Measurements from ENCODE around the gene TMEM87B.

The TMEM87B gene

DNA sequence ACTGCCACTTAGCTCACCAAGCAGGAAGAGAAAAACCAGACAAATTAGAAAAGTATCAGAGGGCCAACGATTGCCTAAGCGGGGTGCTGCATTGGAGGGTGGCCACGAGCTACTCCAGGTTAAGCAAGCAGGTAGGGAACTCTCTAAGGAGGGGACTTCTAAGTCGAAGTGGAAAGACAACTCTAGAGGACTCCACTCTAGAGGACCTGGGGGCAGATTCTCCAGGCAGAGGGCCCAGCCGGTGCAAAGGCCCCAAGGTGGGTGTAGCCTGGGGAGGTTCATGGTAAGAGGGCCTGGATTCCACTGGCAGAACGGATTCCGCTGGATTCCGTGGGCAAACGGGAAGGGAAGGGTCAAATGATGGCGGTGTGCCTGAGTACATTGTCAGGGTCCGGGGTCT is 95.8 kb downstream of the TMEM87B start:
- H3K4me3 ChIP-seq (ENCODE audit: low read depth, low read length), result no peak overlapping the region

DNA sequence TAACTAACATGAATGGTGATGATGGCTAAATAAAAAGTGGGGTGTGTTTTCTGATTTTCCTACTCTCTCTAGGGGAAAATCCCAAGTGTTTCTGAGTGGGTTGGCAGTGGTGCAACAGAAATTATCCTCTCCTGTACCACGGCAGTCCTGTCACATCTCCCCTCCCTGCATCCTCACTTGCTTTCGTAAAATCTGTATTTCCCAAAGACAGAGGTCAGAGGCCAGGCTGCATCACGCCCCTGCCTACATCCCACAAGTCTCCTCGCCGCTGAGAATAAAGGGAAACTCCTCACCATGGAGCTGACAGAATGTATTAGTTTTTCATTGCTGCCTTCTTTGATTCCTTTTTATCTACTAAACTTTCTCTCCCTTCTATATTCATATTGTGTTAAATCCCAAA is 96.2 kb downstream of the TMEM87B start:
- TF ChIP-seq, protein P1, sequence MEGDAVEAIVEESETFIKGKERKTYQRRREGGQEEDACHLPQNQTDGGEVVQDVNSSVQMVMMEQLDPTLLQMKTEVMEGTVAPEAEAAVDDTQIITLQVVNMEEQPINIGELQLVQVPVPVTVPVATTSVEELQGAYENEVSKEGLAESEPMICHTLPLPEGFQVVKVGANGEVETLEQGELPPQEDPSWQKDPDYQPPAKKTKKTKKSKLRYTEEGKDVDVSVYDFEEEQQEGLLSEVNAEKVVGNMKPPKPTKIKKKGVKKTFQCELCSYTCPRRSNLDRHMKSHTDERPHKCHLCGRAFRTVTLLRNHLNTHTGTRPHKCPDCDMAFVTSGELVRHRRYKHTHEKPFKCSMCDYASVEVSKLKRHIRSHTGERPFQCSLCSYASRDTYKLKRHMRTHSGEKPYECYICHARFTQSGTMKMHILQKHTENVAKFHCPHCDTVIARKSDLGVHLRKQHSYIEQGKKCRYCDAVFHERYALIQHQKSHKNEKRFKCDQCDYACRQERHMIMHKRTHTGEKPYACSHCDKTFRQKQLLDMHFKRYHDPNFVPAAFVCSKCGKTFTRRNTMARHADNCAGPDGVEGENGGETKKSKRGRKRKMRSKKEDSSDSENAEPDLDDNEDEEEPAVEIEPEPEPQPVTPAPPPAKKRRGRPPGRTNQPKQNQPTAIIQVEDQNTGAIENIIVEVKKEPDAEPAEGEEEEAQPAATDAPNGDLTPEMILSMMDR (IDR thresholded peaks at IDR 0.05; ENCODE audit: low read depth, low read length, missing control alignments), result no peak
- H3K4me3 ChIP-seq (ENCODE audit: low read depth, low read length), result no peak overlapping the region
- DNase-seq (ENCODE audit: low read depth), result no peak

More for the DNA sequence above, 95.8 kb downstream of the TMEM87B start:
- TF ChIP-seq, protein P1 (IDR thresholded peaks at IDR 0.05; ENCODE audit: low read depth, low read length, missing control alignments), result no peak
- no peak for DNase-seq (ENCODE audit: low read depth)

DNA sequence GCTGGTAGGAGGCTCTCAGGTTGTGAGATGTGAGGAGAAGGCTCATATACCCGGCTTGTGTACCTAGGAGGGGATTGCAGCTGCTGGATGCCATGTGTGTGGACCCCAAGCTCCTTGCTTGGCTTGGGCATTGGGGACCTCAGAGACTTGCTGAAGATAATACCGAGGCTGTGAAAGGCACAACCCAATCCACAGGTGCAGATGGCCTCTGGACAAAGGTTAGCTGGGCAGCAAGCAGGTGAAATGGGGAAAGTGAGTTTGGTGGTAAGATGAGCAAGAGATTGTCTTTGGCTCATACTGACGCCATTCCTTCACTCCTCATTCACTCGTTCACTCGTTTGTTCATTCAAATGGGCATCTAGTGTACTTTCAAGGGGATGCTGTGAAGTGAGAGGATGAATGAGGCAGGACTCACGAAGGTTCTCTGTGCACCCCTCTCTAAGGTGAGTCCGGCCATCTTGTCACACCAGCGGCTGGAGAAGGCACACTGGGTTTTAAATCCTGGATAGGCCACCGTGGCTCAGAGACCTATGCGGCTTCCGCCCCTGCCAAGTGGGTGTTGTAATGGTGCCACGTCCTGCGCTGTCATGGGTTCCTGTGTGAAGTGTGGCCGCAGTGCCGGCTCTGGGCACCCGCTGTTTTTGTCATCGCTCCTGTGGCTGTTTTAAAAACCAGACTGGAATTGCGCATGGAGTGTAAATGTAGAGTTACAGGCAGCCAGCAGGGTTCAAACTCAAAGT is 96.8 kb downstream of the TMEM87B start:
- H3K4me3 ChIP-seq (ENCODE audit: low read depth, low read length), result no peak overlapping the region
- TF ChIP-seq, protein P1 (IDR thresholded peaks at IDR 0.05; ENCODE audit: low read depth, low read length, missing control alignments), result no peak
- DNase-seq (ENCODE audit: low read depth), result no peak

DNA sequence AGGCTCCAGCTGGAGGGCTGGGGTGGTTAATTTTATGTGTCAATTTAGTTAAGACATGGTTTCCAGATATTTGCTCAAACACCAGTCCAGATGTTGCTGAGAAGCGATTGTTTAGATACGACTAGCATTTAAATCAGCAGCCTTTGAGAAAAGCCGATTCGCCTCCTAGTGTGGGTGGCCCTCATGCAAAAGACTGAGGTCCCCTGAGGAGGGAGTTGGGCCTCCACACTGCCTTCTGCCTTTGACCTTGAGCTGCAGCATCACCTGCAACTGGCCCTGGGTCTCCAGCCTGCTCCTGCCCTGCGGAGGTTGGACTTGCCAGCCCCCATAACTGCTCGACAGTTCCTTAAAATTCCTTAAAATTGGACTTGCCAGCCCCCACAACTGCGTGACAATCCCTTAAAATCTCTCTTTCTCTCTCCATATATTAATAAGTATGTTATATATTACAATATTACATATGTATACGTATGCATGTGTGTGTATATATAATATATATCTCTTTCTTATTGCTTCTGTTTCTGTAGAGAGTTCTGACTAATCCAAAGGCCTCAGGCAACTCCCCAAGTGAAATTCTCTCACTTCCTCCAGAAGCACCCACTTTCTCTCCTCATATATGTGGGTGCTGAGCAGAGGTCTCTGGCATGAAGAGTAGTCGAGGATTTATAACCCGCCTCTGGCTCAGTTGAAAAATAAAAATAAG is 97.6 kb downstream of the TMEM87B start:
- no peak overlapping the region for H3K4me3 ChIP-seq (ENCODE audit: low read depth, low read length)
- TF ChIP-seq, protein P1 (IDR thresholded peaks at IDR 0.05; ENCODE audit: low read depth, low read length, missing control alignments), result no peak
- DNase-seq (ENCODE audit: low read depth), result no peak

DNA sequence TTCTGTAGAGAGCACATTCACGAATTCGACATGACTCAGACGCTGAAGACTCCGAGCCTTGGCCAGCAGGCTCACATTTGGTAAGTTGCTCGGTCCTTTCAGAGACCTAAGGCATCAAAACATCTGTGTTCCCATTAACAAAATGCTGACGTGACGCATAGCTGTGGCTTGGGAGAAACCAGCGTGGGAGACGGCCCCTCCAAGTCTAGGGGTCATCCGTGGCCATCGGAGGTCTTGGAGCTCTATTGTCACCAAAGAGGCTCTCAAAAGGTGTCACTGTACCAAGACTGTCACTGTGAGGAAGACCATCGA is 98.1 kb downstream of the TMEM87B start:
- H3K4me3 ChIP-seq (ENCODE audit: low read depth, low read length), result no peak overlapping the region
- TF ChIP-seq, protein P1 (IDR thresholded peaks at IDR 0.05; ENCODE audit: low read depth, low read length, missing control alignments), result no peak
- DNase-seq (ENCODE audit: low read depth), result no peak

DNA sequence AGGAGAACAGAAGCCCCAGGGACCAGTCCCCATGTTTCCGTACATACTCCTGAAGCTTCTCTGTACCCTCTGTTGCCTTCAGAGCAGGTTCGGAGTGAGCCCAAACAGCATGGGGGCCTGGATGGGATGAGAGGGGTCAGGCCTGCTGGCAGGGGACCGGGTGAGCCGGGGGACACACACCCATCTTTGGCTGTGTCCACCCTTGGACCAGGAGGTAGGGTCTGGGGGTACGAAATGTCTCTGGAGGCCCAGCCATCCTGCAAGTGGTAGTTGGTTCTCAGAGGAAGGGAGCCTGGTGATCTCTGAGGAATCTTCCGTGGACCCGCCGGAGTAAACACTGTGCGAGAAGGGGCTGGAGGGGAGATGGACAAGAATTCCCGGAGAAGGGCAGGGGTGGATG is 98.4 kb downstream of the TMEM87B start:
- TF ChIP-seq, protein P1 (IDR thresholded peaks at IDR 0.05; ENCODE audit: low read depth, low read length, missing control alignments), result no peak
- no peak for DNase-seq (ENCODE audit: low read depth)

More for the DNA sequence above, 98.4 kb downstream of the TMEM87B start:
- H3K4me3 ChIP-seq (ENCODE audit: low read depth, low read length), result no peak overlapping the region
